HG02943 (cell line): Measurements from ENCODE around the gene KCTD7.
"Not testable (repeated sequence)": the region's sequence is repeated elsewhere in the genome, so short reads cannot be mapped to it uniquely, and the experiment has no call there.

Source experiments
- ATAC-seq: cut with Tn5 transposase; IDR thresholded peaks from one replicate; pipeline ENCODE4 v1.9.1; 2021; ENCODE audit warnings: mild to moderate bottlenecking, low read depth, moderate library complexity; ENCODE audit not compliant: unreplicated experiment

Gene KCTD7

GRCh38 chr7:66614596-66614995, 14.1 kb upstream of the KCTD7 start:
- ATAC-seq = not testable (repeated sequence)

- ATAC-seq = no peak
Measured at GRCh38 chr7:66615699-66616098, 13.0 kb upstream of the KCTD7 start.

- no peak for ATAC-seq
Measured at GRCh38 chr7:66617295-66617694, 11.4 kb upstream of the KCTD7 start.

GRCh38 chr7:66619341-66619948, 9.2 kb upstream of the KCTD7 start:
- ATAC-seq = not testable (repeated sequence)

- no peak for ATAC-seq
Measured at GRCh38 chr7:66626331-66626934, 2.2 kb upstream of the KCTD7 start.

- ATAC-seq = no peak
Measured at GRCh38 chr7:66627151-66627681, 1.5 kb upstream of the KCTD7 start.

- ATAC-seq = peak; percentile 2
Measured at GRCh38 chr7:66627881-66628360, 760 bp upstream of the KCTD7 start.

- ATAC-seq = peak; percentile 16
Measured at GRCh38 chr7:66629222-66630062, 761 bp downstream of the KCTD7 start.

GRCh38 chr7:66630531-66630930, 1.9 kb downstream of the KCTD7 start:
- no peak for ATAC-seq

- ATAC-seq = no peak
Measured at GRCh38 chr7:66631471-66631870, 2.8 kb downstream of the KCTD7 start.

GRCh38 chr7:66634816-66635215, 6.1 kb downstream of the KCTD7 start:
- ATAC-seq = no peak

- ATAC-seq = not testable (repeated sequence)
Measured at GRCh38 chr7:66635322-66635981, 6.8 kb downstream of the KCTD7 start.

- not testable (repeated sequence) for ATAC-seq
Measured at GRCh38 chr7:66635982-66636546, 7.4 kb downstream of the KCTD7 start.

GRCh38 chr7:66638309-66639099, 9.8 kb downstream of the KCTD7 start:
- ATAC-seq = no peak

GRCh38 chr7:66639773-66640172, 11.1 kb downstream of the KCTD7 start:
- ATAC-seq = no peak

GRCh38 chr7:66640802-66641525, 12.3 kb downstream of the KCTD7 start:
- no peak for ATAC-seq

GRCh38 chr7:66641526-66641871, 12.8 kb downstream of the KCTD7 start:
- ATAC-seq = no peak

- ATAC-seq = no peak
Measured at GRCh38 chr7:66642186-66642585, 13.5 kb downstream of the KCTD7 start.

- no peak for ATAC-seq
Measured at GRCh38 chr7:66642932-66643331, 14.3 kb downstream of the KCTD7 start.
